ENCODE data around the gene SDHAF4.
"Not testable (repeated sequence)": the region's sequence is repeated elsewhere in the genome, so short reads cannot be mapped to it uniquely, and the experiment has no call there.

Gene SDHAF4

DNA sequence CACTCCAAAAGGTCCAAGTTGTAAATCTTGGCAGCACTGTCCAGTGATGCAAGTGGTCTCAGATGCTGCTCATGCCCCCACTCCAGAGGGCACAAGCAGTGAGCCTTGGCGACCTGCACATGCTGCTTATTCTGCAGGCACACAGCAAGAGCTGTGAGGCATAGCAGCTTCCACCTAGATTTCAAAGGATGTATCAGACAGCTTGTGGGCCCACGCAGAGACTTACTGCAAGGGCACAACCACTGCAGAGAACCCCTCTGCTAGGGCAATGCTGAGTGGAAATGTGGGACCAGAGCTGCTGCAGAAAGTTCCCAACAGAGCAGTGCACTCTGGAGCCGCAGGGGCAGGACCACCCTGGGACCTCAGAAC lies 26.4 kb downstream of the SDHAF4 start:
- no peak for DNase-seq

DNA sequence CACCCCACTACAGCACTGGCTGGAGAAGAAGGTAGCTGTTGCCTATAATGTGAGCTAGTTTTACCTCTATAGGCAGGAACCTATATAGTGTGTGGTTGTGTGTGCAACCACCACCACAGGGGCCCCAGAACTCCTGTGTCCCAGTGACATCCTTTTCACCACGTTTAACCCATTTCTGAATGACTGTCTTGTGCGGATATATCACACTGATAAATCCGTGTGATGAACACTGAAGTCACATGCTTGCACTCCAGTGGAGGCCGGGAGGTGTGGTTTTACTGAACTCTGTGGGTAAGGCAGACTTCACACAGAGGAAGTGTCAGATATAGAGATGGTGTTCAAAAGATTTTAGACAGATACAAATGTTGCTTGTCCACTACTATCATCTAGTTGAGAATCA lies 32.5 kb downstream of the SDHAF4 start:
- no peak for DNase-seq

DNA sequence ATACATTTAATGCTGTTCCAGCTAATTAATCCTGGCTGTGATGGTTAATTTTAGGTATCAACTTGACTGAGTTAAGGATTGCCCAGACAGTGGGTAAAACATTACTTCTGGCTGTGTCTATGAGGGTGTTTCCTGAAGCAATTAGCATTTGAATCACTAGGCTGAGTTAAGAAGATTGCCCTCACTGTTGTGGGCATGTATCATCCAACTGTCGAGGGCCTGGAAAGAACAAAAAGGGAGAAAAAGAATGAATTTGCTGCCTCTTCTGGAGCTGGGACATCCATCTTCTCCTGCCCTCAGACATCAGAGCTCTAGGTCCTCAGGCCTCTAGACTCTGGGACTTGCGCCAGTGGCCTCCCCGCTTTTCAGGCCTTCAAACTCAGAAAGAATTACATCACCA lies 34.3 kb downstream of the SDHAF4 start:
- no peak for DNase-seq

DNA sequence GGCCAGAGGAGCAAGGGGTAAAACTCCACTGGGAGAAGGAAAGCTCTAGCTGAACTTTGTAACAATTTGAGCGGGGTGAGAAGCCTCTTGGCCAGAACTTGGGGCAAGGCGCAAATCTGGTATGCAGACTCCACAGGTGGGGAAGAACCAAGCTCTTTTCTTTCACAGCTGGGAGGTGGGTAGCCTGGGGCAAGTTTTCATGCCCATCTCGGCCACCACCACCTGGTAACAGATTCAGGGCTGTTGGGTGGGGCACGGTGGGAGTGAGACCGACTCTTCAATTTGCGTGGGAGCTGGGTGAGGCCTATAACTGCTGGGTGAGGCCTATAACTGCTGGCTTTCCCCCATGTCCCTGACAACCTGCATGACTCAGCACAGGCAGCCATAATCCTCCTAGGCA lies 37.5 kb downstream of the SDHAF4 start:
- no peak for DNase-seq

DNA sequence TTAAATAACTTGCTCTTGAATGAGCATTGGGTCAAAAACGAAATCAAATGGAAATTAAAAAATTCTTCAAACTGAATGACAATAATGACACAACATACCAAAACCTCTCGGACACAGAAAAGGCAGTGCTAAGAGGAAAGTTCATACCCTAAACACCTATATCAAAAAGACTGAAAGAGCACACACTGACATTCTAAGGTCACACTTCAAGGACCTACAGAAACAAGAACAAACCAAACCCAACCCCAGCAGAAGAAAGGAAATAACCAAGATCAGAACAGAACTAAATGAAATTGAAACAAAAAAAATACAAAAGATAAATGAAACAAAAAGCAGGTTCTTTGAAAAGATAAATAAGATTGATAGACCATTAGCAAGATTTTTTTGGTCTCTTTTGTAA lies 40.6 kb downstream of the SDHAF4 start:
- DNase-seq, result not testable (repeated sequence)

DNA sequence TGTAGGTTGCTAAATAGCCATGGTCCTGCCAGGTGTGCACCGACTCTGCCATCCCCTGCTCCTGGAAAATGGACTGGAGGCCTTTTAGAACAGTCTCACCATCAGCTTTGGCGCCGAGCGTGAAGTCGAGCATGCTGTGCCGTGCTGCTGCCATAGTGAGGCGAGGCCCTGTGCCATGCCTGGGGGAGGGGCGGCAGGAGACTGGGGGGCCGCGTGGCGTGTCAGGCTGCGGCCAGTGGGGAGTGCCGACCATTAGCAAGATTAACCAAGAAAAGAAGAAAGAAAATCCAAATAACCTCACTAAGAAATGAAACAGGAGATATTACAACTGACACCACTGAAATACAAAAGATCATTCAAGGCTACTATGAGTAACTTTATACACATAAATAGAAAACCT lies 42.5 kb downstream of the SDHAF4 start:
- not testable (repeated sequence) for DNase-seq

DNA sequence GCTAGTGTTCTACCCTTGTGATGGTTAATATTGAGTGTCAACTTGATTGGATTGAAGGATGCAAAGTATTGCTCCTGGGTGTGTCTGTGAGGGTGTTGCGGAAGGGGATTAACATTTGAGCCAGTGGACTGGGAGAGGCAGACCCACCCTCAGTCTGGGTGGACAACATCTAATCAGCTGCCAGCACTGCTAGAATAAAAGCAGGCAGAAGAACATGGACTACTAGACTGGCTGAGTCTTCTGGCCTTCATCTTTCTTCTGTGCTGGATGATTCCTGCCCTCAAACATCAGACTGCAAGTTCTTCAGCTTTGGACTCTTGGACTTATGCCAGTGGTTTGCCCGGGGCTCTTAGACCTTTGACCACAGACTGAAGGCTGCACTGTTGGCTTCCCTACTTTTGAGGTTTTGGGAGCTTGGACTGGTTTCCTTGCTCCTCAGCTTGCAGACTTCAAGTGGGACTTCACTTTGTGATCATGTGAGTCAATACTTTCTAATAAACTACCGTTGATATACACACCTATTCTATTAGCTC lies 50.1 kb downstream of the SDHAF4 start:
- DNase-seq, result no peak

DNA sequence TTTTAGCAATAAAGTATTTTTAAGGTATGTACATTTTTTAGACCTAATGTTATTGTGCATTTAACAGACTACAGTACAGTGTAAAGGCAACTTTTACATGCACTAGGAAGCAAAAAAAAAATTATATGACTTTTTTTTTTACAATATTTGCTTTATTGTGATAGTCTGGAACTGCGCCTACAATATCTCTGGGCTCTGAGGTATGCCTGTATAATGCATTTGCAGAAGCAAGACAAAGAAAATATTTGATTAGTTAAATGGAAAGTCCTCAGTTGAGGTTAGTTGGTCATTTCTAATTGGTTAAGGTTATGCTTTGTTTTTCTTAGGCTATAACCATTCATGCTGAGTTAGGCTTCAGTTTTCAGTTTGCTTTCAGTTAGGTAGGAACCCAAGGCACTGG lies 54.0 kb downstream of the SDHAF4 start:
- DNase-seq, result no peak

DNA sequence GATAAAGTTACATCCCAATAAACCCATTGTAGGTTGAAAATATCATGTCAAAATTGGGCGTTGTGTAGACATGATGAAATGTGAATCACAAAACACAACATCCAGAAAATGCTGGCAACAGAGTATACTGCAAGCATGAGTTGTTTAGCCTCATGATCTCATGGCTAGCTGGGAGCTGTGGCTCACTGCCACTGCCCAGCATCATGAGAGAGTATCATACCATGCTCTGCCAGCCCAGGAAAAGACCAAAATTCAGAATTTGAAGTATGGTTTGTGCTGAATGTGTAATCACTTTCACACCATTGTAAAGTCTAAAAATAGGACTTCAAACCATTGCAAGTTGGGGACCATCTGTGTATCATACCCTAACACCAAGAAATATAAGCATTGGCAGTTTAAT lies 55.7 kb downstream of the SDHAF4 start:
- DNase-seq, result no peak

DNA sequence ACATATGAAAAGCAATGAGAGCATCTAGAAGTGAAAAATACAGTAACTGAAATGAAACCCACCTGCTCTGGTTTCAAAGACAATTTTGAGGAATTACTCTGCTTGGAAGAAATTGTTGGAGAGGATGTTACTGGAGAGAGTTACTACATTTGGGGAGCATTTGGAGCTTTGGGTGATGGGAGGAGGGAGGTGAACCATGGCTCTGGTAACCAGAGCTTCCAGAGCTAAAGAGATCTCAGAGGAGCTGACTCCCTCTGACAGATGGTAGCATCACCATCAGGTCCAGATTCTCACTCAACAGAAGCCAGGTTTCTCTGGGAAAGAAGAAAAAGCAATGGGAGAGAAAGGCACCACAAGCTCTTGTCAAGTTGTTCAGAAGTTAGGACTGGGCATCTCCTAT lies 58.7 kb downstream of the SDHAF4 start:
- no peak for DNase-seq

DNA sequence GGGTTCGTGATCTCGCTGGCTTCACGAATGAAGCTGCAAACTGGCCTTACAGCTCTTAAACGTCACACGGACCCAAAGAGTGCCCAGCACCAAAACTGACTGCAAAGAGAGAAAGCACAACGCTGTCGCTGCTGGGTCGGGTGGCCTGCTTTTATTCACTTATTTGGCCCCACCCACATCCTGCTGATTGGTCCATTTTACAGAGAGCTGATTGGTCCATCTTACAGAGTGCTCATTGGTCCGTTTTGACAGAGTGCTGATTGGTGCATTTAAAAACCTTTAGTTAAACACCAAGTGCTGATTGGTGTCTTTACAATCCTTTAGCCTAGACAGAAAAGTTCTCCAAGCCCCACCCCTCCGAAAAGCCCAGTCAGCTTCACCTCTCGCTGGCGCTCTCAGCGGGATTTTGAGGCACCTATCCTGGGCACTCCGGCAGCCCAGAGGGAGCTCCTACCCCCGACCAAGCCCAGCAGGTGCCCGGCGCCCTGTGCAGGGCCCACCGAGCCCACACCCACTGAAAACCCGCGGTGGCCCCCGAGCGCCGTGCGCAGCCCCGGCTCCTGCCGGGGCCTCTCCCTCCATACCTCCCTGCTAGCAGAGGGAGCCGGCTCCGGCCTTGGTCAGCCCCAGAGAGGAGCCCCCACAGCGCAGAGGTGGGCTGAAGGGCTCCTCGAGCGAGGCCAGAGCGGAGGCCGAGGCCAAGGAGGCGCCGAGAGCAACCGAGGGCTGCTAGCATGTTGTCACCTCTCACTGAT lies 60.9 kb downstream of the SDHAF4 start:
- DNase-seq, result no peak

DNA sequence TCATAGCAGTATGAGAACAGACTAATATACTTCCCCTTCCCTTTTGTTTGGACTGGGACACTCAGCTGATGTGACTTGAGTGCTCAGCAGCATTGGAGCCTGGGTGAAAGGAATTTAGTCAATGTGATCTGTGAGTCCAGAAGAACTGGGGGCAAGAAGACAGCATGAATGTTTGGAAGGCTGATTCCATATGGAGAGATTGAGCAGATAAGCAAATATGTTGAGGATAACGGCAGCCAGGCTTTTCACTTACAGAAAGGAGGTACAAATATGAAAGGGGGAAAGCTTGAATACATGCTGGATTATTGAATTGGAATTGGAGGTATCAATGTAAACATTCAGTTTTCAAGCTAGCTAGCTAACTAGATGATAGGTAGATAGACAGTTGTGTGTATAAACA lies 63.2 kb downstream of the SDHAF4 start:
- DNase-seq, result no peak

DNA sequence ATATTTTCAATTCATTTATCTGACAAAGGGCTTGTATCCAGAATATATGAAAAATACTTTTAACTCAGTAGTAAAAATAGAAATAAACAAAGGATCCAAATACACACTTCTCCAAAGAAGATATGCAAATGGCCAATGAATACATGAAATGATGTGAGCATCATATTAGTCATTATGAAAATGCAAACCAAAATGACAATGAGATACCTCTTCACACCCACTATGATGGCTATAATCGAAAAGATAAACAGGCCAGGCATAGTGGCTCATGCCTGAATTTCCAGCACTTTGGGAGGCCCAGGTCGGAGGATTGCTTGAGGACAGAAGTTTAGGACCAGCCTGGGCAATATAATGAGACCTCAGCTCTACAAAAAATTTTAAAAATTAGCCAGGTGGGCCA lies 67.1 kb downstream of the SDHAF4 start:
- no peak for DNase-seq

DNA sequence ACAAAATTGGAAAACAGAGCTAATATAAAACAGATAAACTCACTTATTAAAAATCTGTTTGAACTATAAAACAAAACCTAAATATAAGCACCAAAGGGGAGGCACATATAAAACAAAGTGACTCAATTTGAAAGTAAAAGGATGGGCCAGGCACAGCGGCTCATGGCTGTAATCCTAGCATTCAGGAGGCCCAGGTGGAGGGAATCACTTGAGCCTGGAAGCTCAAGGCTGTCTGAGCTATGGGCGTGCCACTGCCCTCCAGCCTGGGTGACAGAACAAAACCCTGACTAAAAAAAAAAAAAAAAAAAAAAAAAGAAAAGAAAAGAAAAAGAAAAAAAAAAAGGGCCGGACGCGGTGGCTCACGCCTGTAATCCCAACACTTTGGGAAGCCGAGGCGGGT lies 69.9 kb downstream of the SDHAF4 start:
- no peak for DNase-seq

DNA sequence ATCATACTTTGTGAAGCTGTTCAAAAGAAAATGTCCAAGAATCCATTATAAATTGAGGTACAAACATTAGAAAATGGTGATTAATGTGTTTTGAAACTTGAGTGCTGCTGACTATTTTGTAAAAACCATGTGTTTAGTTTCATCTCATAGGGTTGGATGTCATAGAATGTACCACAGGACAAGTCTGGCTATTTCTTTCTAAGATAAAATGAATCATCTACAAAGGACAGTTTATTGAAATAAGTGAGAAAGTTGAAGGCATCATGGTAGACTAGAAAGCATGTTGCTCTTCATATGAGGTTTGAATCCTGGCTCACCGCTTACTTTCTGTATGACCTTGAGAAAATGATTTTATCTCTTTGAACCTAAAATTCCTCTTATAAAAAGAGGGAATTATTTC lies 71.7 kb downstream of the SDHAF4 start:
- DNase-seq, result no peak

Data from activated gamma-delta T cell (primary cell).